HL-60 (cell line): ENCODE measurements around the gene HYDIN.

Experiments
- DNase-seq, 2 experiments: peaks; one replicate each; pipeline ENCODE4 v3.0.0-alpha.2; 2010 to 2020; ENCODE audit warnings: low read depth in 1 of 2, low spot score in 1 of 2
- H3K27ac ChIP-seq: fragments of 250-450 bp; sonication (Bioruptor Pico); replicated peaks from 2 replicates; pipeline ENCODE4 v1.5.1; 2020; ENCODE audit warnings: mild to moderate bottlenecking, moderate library complexity
- H3K27me3 ChIP-seq: fragments of 250-450 bp; sonication (Bioruptor Pico); 2 replicates; pipeline ENCODE4 v1.5.1; 2021; ENCODE audit warnings: mild to moderate bottlenecking, moderate library complexity; ENCODE audit not compliant: insufficient read depth, poor library complexity, severe bottlenecking
- H3K4me3 ChIP-seq: replicated peaks from 2 replicates; pipeline ENCODE4 v1.5.1; 2011; ENCODE audit warnings: mild to moderate bottlenecking, control low read depth, low read length; ENCODE audit not compliant: insufficient read depth
- GABPA ChIP-seq: IDR thresholded peaks from 2 replicates; pipeline ENCODE4 v1.6.1; 2012; ENCODE audit warnings: low read depth
- POLR2AphosphoS5 ChIP-seq: IDR thresholded peaks from 2 replicates; pipeline ENCODE4 v1.6.1; 2012; ENCODE audit warnings: low read depth
- SPI1 ChIP-seq: IDR thresholded peaks from 2 replicates; pipeline ENCODE4 v1.6.1; 2012; ENCODE audit warnings: low read depth, mild to moderate bottlenecking, borderline replicate concordance
- TF ChIP-seq, protein P1 (sequence below): IDR thresholded peaks from 2 replicates; pipeline ENCODE4 v1.6.1; 2012; ENCODE audit warnings: low read depth; ENCODE audit not compliant: insufficient replicate concordance
- TF ChIP-seq, protein P2 (sequence below): IDR thresholded peaks from one replicate; pipeline ENCODE4 v1.5.1; 2011; ENCODE audit warnings: low read length, control low read depth, inconsistent platforms; ENCODE audit not compliant: insufficient read depth

Gene HYDIN

DNA sequence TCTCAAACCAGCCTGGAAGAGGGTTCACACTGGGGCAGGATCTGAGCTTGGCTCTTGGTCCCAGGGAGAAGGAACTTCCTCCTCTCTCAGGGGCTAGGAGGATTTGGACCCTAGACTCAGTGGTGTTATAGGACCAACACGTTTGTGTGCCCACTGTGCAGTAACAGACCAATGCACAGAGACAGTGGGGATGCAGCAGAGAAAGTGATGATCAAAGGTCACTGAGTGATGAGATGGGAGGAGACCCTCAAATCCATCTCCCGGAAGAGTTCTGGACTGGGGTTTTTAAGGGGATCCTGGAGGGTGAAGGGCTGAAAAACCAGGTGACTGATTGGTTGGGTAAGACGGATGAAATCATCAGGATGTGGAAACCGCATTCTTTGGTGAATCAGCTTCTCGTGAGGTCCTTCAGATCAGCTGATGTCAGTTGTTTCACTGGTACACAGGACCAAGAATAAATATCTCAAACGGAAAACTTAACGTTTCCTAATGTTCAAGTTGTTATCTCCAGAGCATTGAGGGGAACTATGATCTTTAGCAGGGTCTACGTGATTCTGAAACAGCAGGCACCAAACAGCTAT lies 426.3 kb downstream of the HYDIN start:
- DNase-seq = peak; percentile 64 to 91
- H3K27me3 ChIP-seq = no peaks in the 10 kb centered on the region
- no peak overlapping the region for H3K4me3 ChIP-seq
- peak overlapping the region; percentile 60 for H3K27ac ChIP-seq
- TF ChIP-seq POLR2AphosphoS5 = no peak
- TF ChIP-seq SPI1 = no peak
- no peak for TF ChIP-seq GABPA
- TF ChIP-seq, protein P1, sequence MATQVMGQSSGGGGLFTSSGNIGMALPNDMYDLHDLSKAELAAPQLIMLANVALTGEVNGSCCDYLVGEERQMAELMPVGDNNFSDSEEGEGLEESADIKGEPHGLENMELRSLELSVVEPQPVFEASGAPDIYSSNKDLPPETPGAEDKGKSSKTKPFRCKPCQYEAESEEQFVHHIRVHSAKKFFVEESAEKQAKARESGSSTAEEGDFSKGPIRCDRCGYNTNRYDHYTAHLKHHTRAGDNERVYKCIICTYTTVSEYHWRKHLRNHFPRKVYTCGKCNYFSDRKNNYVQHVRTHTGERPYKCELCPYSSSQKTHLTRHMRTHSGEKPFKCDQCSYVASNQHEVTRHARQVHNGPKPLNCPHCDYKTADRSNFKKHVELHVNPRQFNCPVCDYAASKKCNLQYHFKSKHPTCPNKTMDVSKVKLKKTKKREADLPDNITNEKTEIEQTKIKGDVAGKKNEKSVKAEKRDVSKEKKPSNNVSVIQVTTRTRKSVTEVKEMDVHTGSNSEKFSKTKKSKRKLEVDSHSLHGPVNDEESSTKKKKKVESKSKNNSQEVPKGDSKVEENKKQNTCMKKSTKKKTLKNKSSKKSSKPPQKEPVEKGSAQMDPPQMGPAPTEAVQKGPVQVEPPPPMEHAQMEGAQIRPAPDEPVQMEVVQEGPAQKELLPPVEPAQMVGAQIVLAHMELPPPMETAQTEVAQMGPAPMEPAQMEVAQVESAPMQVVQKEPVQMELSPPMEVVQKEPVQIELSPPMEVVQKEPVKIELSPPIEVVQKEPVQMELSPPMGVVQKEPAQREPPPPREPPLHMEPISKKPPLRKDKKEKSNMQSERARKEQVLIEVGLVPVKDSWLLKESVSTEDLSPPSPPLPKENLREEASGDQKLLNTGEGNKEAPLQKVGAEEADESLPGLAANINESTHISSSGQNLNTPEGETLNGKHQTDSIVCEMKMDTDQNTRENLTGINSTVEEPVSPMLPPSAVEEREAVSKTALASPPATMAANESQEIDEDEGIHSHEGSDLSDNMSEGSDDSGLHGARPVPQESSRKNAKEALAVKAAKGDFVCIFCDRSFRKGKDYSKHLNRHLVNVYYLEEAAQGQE = no peak
- TF ChIP-seq, protein P2, sequence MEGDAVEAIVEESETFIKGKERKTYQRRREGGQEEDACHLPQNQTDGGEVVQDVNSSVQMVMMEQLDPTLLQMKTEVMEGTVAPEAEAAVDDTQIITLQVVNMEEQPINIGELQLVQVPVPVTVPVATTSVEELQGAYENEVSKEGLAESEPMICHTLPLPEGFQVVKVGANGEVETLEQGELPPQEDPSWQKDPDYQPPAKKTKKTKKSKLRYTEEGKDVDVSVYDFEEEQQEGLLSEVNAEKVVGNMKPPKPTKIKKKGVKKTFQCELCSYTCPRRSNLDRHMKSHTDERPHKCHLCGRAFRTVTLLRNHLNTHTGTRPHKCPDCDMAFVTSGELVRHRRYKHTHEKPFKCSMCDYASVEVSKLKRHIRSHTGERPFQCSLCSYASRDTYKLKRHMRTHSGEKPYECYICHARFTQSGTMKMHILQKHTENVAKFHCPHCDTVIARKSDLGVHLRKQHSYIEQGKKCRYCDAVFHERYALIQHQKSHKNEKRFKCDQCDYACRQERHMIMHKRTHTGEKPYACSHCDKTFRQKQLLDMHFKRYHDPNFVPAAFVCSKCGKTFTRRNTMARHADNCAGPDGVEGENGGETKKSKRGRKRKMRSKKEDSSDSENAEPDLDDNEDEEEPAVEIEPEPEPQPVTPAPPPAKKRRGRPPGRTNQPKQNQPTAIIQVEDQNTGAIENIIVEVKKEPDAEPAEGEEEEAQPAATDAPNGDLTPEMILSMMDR = no peak

DNA sequence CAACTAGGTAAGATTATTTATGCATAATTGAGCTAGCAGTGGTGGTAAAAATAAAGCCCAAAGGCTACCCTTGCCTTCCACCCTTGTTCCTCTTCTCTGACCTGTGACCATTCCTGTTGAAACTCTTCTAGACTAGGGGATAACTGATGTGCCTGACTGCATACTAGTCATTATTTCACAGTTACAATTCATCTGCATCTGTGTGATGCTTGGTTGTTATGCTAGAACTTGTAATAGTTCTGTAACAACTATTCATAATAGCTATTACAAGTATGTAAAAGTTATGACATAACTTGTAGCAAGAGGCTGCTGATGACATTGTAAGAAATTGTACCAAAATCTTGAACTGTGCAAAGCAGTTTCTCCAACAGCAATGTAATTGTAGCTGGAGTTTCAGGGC lies 427.2 kb downstream of the HYDIN start:
- H3K27me3 ChIP-seq = no peaks in the 10 kb centered on the region
- DNase-seq = no peak
- TF ChIP-seq POLR2AphosphoS5 (no peak), SPI1 (no peak), GABPA (no peak)
- TF ChIP-seq, protein P1 = no peak
- TF ChIP-seq, protein P2 = no peak
- H3K27ac ChIP-seq = peak overlapping the region; percentile 52
- no peak overlapping the region for H3K4me3 ChIP-seq

DNA sequence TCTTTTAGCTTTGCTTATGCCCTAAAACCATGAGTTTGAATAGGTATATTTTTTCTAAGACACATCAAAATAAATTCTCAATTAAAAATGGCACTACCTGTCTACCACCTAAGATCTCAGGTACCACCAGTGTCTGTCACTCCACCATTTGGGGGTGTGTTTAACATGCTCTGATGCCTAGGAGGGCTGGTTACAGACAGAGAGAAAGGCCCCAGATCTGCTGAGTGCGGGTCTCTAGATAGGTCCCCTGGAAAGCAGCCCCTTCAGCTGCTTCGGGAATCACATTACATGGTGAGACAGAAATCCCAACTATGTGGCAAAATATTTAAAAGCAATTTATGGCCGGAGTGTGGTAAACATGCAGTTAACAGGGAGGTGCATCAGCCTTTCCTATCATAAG lies 428.9 kb downstream of the HYDIN start:
- TF ChIP-seq, protein P1 = no peak
- TF ChIP-seq SPI1 = no peak
- TF ChIP-seq, protein P2 = no peak
- no peak for TF ChIP-seq POLR2AphosphoS5
- no peak for TF ChIP-seq GABPA
- DNase-seq = no peak
- Histone ChIP-seq H3K27me3 (no peaks in the 10 kb centered on the region), H3K27ac (no peak overlapping the region), H3K4me3 (no peak overlapping the region; the same call in 1 of the 2 replicates)
